Skin epidermis (tissue), 12 donors: ENCODE results near the gene ANKAR.
"Not testable (repeated sequence)": the region's sequence is repeated elsewhere in the genome, so short reads cannot be mapped to it uniquely, and the experiment has no call there.

Source experiments
- H3K27ac ChIP-seq, 21 experiments: fragments of 200-600 bp; sonication (generic) in 11 of 21; one replicate each; pipeline ENCODE4 v1.5.0; 2020; ENCODE audit warnings: mild to moderate bottlenecking in 3 of 21, inconsistent platforms in 2 of 21, moderate library complexity in 2 of 21
- H3K4me3 ChIP-seq, 7 experiments: fragments of 200-600 bp; sonication (generic) in 2 of 7; one replicate each; pipeline ENCODE4 v1.5.0; 2020; ENCODE audit warnings: inconsistent platforms in 2 of 7, mild to moderate bottlenecking in 2 of 7, moderate library complexity in 1 of 7

Gene ANKAR

DNA sequence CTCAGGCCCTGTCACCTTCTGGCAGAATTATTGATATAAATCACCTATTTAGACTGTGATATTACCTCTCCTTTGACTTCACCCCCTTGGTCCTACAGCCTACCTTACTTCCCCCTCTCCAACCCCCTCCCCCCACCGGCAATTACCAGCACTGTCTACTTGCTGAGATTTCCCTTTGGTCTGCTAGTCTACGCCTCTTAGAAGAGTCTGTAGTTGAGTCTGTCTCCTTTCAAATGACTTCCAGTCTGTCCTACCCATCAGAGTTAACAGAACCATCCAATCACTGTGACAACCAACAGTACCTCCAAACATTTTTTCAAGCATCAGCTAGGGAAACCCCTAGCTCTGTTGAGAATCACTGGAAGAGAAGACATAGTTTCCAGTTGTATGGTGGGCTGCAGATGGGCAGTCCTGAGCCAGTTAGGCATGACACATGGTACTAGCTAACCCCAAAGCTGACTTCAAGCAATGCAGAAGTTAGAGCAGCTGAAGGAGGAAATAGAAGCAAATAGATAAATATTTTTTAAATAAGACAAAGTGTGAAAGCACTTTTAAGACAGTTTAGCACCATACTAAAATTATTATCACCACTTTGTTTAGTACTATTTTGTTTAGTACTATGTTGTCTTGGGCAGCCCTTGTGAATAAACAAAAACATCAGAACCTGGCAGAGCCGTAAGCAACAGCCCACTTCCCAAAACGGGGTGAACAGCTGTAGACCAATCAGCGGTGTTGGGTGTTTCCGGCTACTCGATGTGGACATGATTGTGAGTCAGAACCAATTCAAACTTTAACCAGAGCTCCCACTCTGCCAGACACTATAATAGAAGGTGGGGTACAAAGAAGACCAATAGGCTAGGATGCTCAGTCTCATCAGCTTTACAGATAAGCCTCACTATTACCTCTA lies 15.9 kb upstream of the ANKAR start:
- no peak overlapping the region for H3K4me3 ChIP-seq
- peak overlapping the region in 15 of 21 experiments; percentile 7 to 92 (median 71) for H3K27ac ChIP-seq

DNA sequence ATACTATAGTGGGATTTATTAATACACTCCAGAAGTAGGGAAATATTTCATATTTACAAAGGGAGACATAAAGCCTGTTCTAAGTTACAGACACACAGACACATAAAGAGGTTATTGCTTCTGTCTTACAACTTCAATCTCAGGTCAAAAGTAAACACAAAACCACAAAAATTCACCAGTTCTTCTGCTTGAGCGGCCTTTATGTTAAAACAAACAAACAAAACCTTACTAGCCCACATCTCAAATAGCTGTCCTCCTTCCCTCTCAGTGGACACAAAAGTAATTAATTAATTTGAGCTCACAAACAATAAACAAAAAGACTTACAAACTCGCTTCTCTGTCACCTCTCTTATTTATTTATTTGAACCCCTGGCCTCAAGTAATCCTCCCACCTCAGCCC lies 14.7 kb upstream of the ANKAR start:
- peak overlapping the region in 4 of 21 experiments; percentile 9 to 92 (median 86) for H3K27ac ChIP-seq
- no peak overlapping the region for H3K4me3 ChIP-seq

DNA sequence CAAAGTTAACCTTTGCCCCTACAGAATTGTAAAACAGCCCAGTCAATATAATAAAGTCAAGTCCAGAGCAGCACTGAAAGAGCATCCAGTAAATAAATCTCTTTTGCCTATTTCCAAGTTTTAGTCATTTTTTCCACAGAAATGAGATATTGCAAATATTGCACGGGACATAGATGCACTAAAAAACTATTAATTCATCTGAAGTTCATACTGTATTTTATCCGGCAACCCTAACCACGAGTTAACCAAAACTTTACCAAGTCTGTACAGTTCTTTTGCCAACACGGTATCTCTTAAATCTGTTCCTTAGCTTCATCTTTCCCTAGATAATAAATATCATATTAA lies 13.7 kb upstream of the ANKAR start:
- Histone ChIP-seq H3K27ac (peak overlapping the region in 1 of 21 experiments; percentile 87), H3K4me3 (no peak overlapping the region)

DNA sequence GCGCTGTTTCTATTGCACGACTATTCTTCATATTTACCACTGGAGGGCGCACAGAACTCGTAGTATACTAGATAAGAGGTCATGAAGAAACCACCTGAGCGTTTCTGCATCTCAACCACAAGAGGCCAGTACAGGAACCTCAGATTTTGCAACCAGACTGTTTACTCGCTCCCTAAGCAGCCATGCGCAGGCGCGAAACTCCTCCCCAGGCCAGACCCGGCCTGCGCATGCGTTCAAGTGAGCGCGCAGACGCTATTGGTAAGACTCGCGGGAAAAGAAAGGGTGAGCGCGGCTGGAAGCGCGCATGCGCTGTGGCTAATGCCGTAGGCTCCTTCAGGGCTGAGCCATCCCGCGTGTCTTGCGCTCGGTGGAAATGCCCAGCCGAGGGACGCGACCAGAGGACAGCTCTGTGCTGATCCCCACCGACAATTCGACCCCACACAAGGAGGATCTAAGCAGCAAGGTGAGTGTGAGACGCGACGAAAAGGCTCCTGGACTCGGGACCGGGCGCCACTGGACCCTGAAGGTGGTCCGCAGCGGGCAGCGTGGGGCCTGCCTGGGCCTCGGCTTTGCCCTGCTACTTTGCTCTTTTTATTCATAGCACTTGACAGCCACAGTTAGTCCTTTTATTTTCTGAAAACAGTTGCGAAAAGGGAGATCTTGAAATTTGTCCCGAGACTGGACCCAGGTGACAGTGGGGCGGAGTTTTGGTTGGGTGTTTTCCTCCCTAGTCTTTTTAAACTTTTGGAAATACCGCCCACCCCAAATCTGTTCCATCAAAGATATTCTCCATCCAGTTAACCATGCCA lies 13.1 kb upstream of the ANKAR start, which contains the start of gene ASNSD1:
TSS of gene ASNSD1 (plus strand) at position 312 of the 809 bp plus-strand sequence. CDS start 4,674 bp downstream, outside the sequence.
- Histone ChIP-seq H3K27ac (peak within 1 kb of the TSS; percentile 52 to 97 (median 89)), H3K4me3 (peak within 1 kb of the TSS; percentile 68 to 88 (median 82))

DNA sequence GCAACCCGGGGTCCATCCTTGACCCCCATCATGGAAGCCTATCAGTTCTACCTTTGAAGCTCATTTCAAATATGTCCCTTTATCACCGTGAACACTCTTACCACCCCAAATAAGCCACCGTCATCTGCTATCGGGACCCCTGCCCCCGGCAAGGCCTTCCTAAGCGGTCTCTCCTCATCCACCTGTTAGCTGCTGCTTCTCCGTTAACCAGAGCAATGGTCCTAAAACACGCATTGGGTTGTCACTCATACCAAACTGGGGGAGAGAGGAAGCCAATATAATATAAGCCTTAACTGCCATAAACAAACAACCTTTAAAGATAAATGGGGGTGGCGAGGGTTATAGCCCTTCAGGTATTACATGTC lies 12.5 kb upstream of the ANKAR start:
- Histone ChIP-seq H3K4me3 (peak overlapping the region; percentile 68 to 88 (median 82)), H3K27ac (peak overlapping the region in 20 of 21 experiments; percentile 80 to 97 (median 90))

DNA sequence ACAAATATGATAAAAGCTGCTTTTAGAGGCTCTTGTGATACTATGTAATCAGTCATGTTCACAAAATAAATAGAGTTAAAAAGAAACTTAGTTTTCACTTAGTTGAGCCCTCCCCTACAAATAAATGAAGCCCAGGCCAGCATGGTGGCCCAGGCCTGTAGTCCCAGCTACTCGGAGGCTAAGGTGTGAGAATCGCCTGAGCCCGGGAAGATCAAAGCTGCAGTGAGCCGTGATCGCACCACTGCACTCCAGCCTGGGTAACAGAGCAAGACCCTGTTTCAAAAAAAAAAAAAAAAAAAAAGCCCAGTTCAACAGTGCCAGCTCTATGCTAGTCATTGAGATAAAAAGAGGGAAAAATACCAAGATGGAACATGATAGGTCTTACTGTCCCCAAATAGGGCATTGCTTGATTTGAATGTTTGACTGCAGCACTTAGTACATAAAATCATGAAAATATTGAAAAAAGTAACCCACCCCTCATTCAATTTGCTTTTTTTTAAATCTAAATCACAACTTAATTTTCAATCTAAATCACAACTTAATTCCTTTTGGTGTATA lies 11.7 kb upstream of the ANKAR start:
- Histone ChIP-seq H3K27ac (peak overlapping the region in 3 of 21 experiments; percentile 93 to 97 (median 93)), H3K4me3 (peak overlapping the region in 4 of 7 experiments; percentile 68 to 82 (median 74))

DNA sequence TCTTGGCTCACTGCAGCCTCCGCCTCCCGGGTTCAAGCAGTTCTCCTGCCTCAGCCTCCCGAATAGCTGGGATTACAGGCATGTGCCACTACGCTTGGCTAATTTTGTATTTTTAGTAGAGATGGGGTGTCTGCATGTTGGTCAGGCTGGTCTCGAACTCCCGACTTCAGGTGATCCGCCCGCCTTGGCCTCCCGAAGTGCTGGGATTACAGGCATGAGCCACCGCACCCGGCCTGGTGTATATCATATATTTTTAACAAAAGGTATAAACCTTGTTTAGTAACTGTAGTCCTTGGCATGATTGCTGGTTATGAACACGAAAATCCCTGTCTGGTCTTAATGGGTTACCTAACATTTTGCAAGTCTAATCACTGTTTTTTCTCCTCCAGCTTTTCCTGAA lies 11.2 kb upstream of the ANKAR start:
- not testable (repeated sequence) for H3K4me3 ChIP-seq, H3K27ac ChIP-seq

DNA sequence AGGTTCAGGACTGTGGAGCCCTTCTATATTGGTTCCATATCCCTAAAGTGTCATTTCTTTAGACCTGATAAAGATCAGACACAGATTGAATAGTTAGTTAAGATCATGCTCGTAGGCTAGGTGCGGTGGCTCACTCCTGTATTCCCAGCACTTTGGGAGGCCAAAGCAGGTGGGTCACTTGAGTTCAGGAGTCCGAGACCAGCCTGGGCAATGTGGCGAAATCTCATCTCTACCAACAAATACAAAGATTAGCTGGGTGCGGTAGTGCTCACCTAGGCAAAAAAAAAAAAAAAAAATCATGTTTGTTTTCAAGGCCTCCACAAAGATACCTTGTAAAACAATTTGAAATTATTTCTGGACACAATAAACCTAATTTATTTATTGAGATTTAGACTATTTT lies 4.6 kb upstream of the ANKAR start:
- Histone ChIP-seq H3K27ac (no peak overlapping the region), H3K4me3 (no peak overlapping the region)

DNA sequence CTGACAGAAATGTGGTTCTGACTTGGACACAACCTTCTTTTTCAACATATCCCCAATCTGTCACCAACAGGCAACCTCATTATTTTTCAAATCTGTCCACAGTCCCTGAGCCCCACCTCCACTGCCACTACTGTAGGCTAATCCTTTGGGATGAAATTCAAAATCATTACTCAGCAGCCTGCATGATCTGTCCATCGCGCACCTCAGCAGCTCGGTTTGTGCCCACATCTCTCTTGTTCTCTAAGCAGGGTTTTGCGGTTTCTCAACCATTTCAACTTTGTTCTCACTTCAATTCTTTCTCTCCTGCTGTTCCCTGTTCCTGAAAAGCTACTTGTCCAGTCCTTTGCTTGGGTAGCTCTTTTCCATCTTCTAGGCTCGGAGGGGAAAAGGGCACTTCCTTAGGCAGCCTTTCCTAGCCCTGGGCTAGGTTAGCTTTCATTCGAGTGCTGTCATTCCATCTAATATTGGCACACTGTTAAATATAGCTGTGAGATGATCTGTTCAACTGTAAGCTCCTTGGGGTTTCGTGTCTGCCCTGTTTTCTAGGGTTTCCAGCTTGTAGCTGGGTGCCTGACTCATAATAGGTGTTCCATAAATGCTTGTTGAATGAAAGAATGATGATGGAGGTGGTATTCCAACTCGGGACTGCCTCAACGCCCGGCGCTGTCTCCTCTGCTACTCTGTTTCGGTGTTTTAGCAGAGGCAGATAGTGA lies 653 bp upstream of the ANKAR start:
- H3K27ac ChIP-seq = peak overlapping the region; percentile 79 to 98 (median 93)
- H3K4me3 ChIP-seq = peak overlapping the region; percentile 43 to 75 (median 50)

DNA sequence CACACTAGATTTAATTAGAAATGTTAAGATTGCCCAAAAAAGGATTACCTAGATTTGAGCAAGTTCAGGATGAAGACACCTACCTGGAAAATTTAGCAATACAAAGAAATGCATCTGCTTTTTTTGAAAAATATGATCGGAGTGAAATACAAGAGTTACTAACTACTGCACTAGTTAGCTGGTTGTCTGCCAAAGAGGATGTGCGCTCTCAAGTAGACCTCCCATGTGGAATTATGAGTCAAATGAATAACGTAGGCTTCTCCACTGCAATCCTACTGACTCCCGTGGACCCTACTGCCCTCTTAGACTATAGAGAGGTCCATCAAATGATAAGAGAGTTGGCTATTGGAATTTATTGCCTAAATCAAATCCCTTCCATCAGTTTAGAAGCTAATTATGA lies 2.0 kb downstream of the ANKAR start:
- Histone ChIP-seq H3K4me3 (no peak overlapping the region), H3K27ac (no peak overlapping the region)

DNA sequence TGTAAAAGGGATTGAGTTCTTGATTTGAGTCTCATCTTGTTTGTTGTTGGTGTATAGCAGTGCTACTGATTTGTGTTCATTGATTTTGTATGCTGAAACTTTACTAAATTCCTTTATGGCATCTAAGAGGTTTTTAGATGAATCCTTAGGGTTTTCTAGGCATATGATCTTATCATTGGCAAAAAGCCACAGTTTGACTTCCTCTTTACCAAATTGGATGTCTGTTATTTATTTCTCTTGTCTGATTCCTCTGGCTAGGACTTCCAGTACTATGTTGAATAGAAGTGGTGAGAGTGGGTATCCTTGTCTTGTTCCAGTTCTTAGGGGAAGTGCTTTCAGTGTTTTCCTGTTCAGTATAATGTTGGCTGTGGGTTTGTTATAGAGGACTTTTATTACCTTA lies 4.8 kb downstream of the ANKAR start:
- no peak overlapping the region for H3K27ac ChIP-seq
- no peak overlapping the region for H3K4me3 ChIP-seq

DNA sequence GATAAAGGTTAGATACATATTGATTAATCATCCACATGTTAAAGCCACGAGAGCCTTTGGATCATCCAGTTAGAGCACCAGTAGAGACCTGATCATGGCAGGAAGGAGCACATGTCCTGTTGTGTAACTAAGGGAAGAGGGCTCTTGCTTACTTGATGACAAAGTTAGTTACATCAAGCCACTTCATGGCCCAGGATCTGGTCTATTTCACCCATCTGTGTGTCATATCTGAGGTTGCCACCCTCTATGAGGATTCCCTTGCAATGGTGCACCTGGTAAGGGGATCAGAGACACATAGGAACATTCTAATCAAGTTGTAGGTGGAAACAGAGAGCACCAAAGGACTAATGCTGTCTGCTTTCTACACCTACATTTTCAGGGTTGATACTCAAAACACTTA lies 6.7 kb downstream of the ANKAR start:
- Histone ChIP-seq H3K27ac (no peak overlapping the region), H3K4me3 (no peak overlapping the region)

DNA sequence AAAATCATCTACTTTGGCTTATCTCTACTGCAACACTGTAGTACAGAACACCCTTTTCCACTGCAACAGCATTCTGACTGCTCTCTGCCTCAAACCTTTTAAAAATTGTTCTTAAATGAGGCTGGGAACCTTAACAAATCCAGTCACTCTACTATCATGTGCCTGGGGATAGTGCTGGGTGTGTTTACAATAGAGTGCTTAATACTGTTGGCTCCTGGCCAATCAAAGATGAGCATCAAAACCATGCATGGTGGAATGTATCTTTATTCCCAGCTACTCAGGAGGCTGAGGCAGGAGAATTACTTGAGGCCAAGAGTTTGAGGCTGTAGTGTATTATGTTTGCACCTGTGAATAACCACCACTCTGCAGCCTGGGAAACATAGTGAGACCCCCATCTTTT lies 7.4 kb downstream of the ANKAR start:
- Histone ChIP-seq H3K27ac (no peak overlapping the region), H3K4me3 (no peak overlapping the region)

DNA sequence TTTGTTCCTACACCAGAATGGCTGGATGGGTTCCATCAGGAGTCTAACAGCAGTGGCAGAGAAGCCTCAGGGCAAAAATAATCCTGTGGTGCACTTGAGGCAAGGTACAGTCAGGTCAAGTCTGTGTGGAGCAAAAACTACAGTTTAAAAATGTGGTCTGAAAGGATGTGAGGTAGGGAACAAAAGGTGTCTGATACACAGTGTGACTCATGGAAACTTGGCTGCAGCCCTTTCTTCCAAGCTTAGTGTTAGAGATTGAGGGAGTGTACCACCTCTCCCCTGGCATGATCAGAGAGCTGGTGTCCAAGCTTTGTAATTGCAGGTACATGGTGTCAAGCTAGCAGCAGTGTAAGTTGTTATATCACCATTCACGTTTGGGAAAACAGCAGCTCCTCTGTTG lies 8.9 kb downstream of the ANKAR start:
- no peak overlapping the region for H3K4me3 ChIP-seq
- H3K27ac ChIP-seq = no peak overlapping the region

DNA sequence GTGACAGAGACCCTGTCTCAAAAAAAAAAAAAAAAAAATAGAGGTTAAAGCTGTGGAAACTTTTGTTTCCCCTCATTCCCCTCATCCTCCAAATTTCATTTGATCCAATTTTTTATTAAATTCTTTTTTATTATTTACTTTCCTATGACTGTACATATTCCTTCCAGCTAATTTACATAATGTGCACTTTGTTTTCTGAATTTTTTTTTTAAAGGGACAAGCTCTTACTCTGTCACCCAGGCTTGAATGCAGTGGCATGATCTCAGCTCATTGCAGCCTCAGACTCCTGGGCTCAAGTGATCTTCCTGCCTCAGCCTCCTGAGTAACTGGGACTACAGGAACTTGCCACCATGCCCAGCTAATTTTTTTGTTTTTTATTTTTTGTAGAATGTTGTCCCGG lies 10.3 kb downstream of the ANKAR start:
- H3K27ac ChIP-seq = no peak overlapping the region

DNA sequence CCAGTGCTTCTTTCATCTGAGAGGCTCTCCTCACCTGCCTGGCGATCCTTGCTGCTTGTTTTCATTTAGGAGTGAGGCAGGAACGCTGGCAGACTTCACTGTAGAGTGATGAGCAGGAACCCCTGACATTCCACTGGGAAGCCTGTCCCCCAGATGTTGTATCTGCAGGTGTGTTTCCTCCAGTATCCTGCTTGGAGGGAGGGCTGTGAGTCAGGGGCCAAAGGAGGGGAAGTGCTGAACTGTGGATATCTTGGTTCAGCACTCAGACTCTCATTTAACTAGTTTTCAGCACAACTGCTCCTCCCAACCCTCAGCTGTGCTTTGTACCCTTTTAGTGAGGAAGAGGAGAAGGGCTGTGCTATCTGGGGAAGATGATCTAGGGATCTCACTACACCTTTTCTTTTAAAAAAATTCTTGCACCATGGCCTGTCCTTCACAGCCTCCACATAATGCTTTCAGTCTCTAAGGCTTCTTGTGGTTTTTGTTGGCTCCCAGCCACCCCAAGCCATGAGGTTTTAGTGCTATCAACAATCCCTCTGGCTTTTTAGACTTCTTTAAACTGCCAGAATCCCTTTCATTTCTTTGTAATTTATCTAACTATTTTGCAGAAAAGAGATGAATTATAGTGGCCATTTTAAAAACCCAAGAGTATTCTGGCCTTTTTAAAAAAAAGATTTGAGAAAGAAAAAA lies 11.2 kb downstream of the ANKAR start:
- no peak overlapping the region for H3K27ac ChIP-seq
- no peak overlapping the region for H3K4me3 ChIP-seq

More for the DNA sequence above, 10.3 kb downstream of the ANKAR start:
- H3K4me3 ChIP-seq = no peak overlapping the region

DNA sequence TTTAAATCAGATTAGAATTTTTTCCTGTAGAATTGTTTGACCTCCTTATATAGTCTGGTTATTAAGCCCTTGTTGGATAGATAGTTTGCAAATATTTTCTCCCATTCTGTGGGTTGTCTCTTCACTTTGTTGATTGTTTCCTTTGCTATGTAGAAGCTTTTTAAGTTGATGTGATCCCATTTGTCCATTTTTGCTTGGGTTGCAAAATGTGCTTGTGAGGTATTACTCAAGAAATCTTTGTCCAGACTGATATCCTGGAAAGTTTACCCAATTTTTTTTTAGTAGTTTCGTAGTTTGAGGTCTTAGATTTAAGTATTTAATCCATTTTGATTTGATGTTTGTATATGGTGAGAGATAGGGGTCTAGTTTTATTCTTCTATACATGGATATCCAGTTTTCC lies 13.3 kb downstream of the ANKAR start:
- not testable (repeated sequence) for H3K4me3 ChIP-seq, H3K27ac ChIP-seq

DNA sequence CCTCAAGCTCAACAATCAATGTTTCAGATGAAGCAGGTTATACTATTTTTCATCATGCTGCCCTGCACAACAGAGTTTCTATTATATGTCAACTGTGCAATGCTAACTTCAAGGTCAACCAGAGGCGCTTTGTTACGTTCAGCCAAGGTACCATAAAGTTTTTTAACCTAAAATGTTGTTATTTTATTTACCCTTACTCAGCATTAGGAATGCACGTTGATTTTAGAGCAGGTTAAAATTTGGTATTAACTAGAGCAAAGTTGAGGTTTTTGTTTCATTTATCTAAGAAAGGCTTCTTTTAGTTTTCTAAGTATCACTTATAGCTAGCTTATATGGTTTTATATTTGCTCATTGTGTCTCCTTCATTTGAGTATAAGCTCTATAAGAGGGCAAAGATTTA lies 21.8 kb downstream of the ANKAR start:
- Histone ChIP-seq H3K4me3 (no peak overlapping the region), H3K27ac (no peak overlapping the region)
